NCI-H1092 treated with DMSO at 0.1 percent for 48 hours (cell line): ENCODE results near the gene ST6GALNAC2.

Experiments used
- DNase-seq: peaks from one replicate; lab custom pipeline; 2025; lab: John Stamatoyannopoulos, UW

ST6GALNAC2 gene

GRCh38 chr17:76554131-76554530, 31.5 kb downstream of the ST6GALNAC2 start:
- DNase-seq, result peak; percentile 64

GRCh38 chr17:76553178-76553908, 32.3 kb downstream of the ST6GALNAC2 start:
- DNase-seq, result no peak

GRCh38 chr17:76551685-76552084, 34.0 kb downstream of the ST6GALNAC2 start:
- DNase-seq, result no peak

GRCh38 chr17:76550712-76551615, 34.7 kb downstream of the ST6GALNAC2 start:
- DNase-seq, result no peak

- DNase-seq, result no peak
These were observed 36.1 kb downstream of the ST6GALNAC2 start for GRCh38 chr17:76549539-76549938.

GRCh38 chr17:76549215-76549518, 36.5 kb downstream of the ST6GALNAC2 start:
- no peak for DNase-seq

GRCh38 chr17:76548378-76549214, 37.1 kb downstream of the ST6GALNAC2 start:
- DNase-seq, result no peak

GRCh38 chr17:76547642-76548202, 37.9 kb downstream of the ST6GALNAC2 start:
- DNase-seq, result no peak

GRCh38 chr17:76547183-76547641, 38.4 kb downstream of the ST6GALNAC2 start:
- DNase-seq, result peak; percentile 63

- DNase-seq, result no peak
These were observed 39.0 kb downstream of the ST6GALNAC2 start for GRCh38 chr17:76546556-76547182.

- no peak for DNase-seq
These were observed 39.6 kb downstream of the ST6GALNAC2 start for GRCh38 chr17:76545918-76546555.

- DNase-seq, result peak; percentile 53
These were observed 40.9 kb downstream of the ST6GALNAC2 start for GRCh38 chr17:76544546-76545365.

GRCh38 chr17:76543826-76544545, 41.7 kb downstream of the ST6GALNAC2 start:
- DNase-seq, result peak; percentile 53

- peak; percentile 39 for DNase-seq
These were observed 42.2 kb downstream of the ST6GALNAC2 start for GRCh38 chr17:76543482-76543825.

GRCh38 chr17:76542984-76543383, 42.7 kb downstream of the ST6GALNAC2 start:
- DNase-seq, result no peak

- no peak for DNase-seq
These were observed 43.1 kb downstream of the ST6GALNAC2 start for GRCh38 chr17:76542566-76542971.

GRCh38 chr17:76541739-76542454, 43.8 kb downstream of the ST6GALNAC2 start:
- DNase-seq, result no peak

- DNase-seq, result peak; percentile 91
These were observed 45.0 kb downstream of the ST6GALNAC2 start for GRCh38 chr17:76540381-76541300.
